NCI-H187 (cell line): ENCODE results near the gene WWOX.

Experiments
- DNase-seq, 2 experiments: peaks; one replicate each; lab custom pipeline; 2025; lab: John Stamatoyannopoulos, UW

WWOX gene

DNA sequence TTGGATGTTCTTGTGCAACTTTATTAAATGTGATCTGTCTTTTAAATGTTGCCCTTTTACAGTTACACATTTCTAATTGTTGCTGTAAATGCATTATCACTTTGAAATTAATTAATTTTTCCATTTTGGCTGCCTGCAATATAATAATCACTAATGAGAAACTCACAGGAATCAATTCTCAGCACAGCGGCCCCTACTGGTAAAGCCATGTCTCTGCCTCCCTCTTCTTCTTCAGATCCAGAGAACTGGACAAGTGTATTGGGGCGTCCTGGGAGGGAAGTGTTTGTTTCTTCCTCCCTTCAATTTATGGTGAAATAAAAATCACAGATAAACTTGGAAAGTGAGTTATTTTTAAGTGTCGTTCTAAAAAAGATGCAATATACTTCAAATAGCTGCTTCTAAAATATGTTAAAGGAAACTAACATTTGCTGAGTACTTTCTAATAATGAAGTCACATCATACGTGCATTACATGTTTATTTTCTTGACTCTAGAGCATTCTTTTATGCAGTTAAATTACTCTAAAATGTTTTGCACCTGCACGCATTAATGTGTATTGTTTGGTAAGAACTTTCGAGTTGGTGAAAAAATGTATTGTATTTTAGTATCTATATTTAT is 338.0 kb downstream of the WWOX start:
- no peak for DNase-seq

DNA sequence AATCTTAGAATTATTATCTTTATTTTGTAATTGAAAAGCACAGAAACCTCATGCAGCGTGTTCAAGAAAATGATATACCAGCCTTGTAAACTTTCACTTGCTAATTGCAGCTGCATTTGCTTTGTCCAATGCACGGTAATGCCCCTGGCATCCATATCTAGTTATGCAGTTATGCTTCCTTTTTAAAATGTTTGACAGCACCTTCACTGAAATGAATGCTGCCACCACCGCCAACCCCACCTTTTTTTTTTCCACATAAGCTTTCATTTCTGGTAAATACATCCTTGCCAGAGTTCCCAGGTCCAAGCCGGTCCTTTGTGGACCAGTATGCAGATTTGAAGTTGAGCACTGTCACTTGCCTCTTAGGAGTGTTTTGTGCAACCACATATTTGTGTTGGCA is 338.8 kb downstream of the WWOX start:
- no peak for DNase-seq

DNA sequence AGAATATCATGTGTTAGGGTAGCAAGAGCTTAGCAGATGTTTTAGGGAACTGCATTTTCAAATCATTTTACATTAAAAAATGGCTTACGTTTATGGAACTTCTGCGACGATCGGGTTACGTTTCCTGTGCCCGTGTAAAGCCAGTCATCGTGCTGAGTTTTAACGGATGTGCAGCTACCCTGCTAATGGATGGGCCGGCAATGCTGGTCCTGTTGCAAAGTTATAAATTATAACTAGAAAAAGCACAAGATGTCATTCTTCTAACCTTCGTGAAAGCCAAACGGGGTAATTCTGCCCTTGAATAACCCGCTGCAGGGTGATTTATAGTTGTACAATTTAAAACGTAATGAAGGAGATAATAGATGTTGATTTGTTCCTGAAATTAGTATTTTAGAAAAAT is 339.2 kb downstream of the WWOX start:
- no peak for DNase-seq

DNA sequence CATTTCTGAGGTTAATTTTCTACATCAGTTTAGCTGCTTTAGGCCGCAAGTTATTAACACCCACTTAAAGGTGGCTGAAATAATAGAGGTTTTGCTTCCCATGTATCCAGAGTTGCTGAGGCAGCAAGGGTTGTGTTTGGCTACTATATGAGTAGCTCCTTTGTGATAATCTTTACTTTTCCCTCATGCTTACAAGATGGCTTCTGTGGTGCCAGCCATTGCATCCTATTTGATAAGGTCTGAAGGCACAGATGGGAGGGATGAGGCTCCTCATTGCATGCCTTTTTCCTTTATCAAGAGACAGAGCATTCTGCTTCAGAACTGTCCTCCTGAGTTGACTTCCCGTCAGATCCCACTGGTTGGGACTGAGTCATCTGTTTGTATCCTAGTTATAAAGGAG is 340.2 kb downstream of the WWOX start:
- DNase-seq, result no peak

DNA sequence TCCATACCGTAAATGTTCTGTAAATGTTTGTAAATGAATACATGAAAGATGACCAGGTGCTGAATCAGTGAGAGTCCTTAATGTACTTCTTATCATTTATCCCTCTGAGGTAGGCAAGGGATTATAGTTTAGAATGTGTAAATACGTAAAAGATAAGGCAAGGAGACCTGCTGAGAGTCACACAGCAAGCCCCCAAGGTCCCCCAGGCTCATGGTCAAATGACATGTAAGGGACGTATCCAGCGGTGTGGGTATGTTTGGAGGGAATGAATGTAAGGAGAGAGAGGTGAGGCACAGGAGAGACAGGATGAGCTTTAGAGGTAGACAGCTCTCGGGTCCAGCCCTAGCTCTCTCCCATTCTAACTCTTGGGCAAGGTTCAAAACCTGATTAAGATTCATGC is 341.8 kb downstream of the WWOX start:
- DNase-seq, result no peak

DNA sequence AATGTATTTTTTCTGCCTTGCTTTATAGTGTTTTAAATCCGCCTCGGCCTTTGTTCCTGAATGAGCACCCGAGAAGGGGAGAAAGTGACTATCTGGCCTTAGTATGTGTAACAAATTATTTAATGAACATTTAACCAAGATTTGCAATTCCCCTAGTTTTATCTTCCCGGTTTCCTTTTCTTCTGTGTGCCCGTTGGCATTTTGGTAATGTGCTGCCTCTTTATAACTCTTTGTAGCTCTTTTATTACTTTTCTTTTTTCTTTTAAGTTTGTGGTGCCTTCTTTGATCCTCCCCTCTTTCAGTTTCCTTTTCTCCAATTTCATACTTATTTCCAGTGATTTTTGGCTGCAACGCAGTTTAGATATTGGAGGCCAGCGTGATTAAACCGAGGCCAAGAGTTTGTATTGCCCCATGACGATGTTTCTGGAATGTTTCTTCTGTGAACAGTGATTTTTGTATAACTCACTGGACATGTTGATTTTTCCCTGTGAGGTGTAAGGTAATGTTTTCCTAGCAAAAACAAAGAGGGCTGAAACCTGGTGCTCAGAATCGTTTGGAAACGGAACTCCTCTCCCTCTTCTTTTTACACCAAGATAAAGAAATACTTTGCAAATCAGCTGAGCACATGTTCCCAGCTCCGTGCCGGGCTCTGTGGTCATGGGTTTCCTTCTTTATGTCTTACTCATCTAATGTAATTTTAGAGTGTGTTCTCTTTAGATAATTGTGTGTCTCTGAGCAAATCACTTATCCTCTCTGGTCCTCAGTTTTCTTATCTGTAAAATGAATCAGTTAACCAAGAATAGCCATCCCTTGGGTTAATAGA is 344.3 kb downstream of the WWOX start:
- no peak for DNase-seq

DNA sequence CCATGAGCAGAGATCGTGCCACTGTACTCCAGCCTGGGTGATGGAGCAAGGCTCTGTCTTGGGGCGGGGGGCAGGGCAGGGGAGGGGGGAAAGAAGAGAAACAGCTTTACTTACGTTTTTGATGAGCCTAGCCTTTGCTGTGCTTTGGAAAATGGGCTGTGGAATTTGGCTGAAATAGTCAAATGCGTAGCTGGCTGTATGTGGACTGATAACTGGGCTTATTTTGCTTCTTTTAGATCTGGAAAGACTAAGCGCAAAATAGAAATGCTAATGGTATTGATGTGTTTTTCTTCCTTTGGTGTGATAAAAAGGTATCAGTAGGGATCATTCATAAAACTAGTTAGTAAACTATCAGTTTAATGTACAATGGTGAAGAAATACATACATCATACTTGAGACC is 346.4 kb downstream of the WWOX start:
- DNase-seq, result no peak

DNA sequence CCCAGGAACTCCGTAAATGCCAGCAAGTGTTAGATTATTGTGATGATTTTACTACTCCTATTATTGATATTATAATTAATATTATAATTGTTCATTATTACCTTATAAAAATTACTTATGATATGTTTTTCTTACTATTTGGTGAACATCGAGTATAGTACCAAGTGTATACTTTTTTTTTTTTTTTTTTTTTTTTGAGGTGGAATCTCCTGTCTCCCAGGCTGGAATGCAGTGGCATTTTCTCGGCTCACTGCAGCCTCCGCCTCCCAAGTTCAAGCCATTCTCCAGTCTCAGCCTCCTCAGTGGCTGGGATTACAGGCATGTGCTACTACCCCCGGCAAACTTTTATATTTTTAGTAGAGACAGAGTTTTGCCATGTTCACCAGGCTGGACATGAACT is 347.0 kb downstream of the WWOX start:
- no peak for DNase-seq

DNA sequence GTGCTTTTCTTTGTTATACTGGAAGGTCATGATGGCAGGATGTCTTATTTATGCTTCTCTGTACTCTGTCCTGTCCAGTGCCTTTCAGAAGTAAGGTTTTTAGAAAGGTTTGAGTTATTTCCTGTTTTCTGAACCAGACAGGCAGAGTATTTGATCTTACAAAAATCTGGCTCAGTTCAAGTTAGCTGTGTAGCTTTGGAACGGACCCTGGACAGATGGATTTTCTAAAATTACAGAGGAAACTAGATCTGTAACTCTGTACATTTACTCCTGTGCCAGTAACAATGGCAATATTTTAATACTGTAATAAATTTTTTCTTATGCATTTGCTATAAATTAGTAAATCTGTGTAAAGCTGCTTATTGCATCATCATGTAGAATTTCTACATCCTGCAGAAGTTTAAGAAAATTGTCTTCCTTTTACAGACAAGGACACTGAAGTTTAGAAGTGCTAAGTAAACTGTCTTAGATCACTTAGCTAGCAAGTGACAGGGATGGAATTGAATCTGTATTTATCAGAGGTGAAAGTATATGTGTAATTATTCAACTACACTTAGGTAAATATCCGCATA is 347.6 kb downstream of the WWOX start:
- DNase-seq, result no peak

DNA sequence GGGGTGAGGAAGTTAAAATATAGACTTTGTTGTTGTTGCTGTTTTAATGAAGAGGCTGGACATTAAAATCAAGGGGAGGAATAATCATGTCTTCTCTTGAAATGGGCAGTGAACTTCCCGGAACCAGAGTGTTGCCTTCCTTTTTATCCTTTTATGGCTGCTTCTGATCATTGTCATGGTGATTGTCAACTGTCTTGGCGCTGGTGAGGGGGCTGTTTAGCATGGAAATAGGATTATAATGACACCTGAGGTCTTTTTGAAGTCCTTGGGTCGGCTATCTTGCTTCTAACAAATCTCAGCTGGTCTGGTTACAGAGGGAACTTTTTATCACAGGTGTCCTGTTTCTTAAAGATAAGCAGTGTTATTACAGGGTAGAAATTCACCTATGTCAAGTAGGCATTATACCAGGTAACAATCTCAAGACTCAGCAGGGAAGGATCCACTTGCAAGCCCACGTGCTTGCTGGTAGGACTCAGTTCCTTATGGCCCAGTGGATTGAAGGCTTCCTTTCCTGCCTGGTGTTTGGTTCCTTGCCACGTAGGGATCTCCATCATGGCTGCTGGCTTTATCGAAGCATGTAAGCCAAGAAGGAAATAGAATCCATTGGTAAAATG is 349.3 kb downstream of the WWOX start:
- no peak for DNase-seq

DNA sequence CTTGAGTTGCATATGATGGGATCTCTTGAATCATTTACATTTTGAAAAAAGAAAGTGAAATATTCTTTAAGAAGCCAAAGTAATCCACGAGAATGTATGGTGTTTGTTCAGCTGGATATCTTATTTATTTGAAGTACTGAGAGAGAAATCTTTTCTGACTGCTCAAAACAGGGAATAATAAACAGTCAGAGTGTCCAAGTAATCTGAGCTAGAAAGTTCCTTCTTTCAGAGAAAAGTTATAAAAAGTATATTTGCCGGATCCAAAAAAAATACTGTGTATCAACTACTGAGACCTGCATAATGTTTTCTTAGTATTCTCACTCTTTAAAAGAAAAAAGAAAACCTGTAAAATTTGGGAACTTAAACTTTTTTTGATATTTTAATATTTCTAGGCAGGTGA is 350.8 kb downstream of the WWOX start:
- no peak for DNase-seq

DNA sequence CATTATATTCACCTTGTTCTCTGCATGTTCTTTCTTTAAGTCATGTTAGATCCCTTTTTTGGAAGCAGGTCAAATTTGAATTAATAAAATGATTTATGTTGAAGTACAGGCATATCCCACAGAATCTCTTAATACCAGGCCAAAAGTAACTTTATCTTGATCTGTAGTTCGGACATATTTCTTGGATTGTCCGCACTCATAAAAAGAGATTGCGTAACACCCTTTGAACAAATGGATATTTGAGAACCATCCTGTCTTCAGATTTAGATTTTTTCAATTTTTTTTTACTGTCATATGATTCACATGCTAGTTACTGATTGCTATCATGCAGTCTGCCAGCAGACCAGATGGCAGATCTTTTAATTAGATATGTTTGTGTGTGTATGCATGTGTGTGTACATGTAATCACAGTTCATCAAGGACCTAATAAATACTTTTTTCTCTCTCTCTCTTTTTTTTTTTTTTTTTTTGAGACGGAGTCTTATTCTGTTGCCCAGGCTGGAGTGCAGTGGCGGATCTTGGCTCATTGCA is 352.6 kb downstream of the WWOX start:
- DNase-seq, result no peak

DNA sequence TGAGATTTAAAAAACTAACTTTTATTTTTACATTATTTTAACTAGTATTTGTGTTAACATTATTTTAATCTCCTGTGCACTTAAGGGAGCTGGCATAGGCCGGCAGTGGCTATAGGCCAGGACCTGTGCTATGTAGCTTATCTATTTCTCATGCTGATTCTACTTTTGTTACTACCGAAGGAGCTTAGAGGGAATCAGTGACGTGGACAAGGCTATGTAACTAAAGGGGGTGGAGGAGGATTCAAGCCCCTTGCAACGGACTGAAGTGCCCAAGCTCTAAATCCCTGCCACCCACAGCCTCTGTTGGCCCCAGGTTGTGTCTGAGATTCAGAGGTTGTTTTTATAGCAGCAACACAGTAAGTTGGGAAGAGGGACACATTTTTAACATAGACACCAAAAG is 356.4 kb downstream of the WWOX start:
- DNase-seq, result no peak

DNA sequence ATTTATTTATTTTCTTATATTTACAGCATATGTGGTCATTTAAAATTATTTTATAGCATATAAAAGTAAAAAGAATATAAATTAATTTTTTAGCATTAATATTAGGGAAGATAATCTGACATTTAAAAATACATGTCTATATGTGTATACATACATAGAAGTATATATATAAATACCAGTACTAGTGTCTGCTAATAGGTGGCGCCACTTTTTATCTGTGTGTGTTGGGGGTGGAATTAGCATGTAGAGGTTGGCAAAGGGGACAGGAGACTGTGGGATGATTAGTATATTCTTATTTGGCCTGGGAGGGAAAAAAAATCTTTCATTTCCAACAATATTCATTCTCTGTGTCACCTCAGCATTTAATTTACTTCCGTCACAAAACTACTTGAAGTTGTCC is 359.1 kb downstream of the WWOX start:
- DNase-seq, result no peak

DNA sequence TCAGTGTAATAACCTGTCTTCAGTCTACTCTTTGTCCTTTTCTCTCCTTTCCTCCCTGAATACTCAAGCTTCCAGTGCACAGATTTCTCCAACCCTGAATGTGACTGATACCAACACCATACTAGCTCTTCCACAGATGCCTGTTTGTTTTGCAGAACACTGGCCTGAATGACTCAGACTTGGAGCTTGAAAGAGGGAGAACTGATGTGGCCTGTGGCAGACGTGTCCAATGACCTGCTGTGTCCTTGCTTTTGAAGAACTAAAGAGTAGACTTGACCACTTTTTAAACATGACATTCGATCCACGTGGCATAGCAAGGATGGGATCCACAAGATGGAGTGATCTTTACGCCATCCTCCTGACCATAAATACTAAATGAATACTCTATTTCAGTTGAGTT is 361.0 kb downstream of the WWOX start:
- DNase-seq, result no peak

DNA sequence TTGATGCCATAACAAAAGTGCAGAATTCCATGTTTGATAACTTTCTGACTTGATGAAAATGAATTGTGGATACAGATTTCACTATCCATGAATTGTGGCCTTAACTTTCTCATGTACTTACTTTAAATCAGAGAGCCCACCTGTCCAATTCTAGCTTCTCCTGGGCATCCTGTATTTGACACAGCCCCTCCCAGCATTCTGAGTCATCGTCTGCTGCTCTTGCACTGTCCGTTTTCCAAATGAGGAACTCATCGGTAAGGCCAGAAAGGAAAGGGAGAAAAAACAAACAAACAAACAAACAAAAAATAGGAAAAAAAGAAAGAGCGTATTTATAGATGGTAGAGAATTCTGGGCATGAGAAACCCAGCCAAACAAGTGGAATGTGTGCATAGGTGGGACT is 361.6 kb downstream of the WWOX start:
- DNase-seq, result no peak

DNA sequence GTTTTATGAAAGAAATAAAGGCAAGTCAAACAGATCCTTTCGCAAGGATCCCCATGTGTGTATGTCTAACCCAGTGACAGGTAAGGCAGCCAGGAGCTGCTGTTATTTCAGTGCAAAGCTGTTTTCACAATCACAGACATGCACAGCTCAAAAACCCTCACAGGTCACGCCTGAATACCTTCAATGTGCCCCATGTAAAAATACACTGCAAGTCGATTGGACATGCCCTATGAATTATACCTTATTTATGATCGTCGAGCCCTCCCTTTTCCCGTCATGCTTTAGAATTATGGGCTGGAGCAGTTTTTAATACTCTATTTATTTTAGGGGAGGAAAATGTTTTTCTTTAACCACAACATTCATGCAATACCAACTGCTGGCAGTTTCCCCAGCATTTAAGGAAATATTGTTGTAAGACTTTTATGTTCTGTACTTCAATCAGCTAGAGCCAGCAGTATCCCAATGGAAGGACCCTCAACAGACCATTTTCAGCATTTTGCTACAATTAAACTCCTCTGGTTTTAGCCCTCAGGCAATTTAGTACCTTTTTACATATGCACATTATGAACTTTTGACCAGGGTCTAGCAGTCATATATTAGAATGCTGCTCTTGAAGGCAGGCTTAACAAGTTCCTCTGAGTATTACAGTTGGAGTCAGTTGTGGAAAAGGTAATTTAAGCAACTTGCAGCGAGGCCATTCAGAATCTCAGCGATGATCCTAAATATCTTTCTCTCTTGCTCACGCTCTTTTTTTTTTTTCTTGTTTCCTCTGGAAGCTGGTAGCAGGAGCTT is 362.2 kb downstream of the WWOX start:
- no peak for DNase-seq

DNA sequence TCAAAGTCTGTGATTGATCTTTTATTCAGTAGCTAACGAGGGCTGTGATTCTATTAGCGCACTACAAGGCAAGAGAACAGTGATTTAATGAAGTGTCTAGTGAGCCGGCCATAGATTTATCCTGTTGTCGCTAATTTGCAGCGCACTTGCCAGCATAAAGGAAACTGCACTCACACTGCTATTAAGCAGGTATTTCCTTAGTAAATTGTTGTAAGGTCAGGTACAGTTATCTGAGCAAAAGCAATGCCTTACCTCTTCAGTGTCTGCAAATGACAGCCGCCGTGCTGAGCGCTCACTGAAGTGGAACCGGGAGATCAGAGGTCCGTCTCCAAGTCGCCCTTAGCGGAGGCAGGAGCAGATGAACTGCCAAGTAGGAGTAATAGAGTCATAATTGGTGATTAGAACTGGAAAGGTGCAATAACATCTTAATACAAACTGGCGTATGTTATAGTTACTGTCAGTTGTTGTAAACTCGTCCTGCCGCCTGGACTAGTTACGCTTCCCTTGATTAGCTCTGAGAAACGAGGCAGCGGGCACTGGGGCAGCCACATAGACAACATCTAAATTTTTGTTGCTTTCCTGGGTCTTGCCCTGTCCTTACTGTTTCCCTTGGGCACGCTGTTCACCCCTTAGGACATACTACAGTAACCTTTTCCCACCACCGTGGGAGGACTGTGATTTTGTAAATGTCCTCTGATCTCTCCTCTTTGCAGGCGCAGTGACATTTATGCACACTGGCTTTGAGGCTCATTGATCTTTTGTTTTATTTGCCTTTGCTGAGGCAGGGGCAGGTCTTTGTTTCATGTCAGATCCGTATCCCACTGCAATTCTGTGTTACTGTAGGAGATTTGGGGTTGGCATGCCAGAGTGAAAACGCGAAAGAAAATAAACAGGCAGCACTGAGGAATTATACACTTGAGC is 363.1 kb downstream of the WWOX start:
- DNase-seq, result no peak

DNA sequence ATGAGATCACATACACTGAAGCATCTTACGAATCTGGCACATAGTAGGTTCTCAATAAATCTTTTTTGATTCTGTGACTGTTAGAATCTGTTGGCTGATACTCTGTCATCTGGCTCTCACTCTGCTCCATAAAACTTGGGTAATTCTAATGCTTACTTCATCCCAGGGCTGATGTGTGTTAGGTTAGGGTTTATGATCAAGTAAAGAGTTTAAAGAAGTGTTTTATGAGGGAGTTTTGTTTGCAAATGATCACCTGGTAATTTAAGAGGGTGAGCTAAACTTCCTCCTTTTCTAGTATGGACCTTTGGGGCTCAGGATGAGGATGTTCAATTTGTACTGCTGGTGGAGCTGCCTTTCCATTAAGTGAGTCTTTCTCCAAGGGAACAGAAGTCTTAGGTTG is 364.1 kb downstream of the WWOX start:
- DNase-seq, result no peak

DNA sequence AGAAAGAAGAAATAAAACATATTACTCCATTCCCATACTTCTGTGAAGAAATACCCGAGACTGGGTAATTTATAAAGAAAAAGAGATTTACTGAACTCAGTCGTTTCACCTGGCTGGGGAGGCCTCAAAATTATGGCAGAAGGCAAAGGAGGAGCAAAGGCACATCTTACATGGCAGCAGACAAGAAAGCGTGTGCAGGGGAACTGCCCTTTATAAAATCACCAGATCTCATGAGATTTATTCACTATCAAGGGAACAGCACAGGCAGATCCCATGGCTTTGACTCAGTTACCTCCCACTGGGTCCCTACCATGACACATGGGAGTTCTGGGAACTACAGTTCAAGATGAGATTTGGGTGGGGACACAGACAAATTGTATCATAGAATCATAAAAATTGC is 365.4 kb downstream of the WWOX start:
- no peak for DNase-seq

DNA sequence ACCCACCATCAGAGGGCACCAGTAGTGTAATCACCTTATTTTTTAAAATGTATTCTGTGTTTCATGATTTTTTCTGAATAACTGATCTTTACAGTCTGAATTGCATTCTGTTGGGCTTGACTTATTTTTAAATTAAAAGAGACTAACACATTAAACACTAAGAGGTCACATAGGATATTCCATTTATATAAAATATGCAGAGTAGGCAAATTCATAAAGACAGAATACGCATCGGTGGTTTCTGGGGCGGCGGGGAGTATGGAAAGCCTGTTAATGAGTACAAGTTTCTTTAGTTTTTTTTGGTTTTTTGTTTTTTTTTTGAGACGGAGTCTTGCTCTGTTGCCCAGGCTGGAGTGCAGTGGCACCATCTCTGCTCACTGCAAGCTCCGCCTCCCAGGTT is 366.3 kb downstream of the WWOX start:
- DNase-seq, result no peak
